GM19240 (cell line): ENCODE data around the gene TAB2.

Experiments used
- DNase-seq: peaks from one replicate; pipeline ENCODE4 v3.0.0; 2011; ENCODE audit warnings: low spot score; ENCODE audit not compliant: insufficient read length

The TAB2 gene

GRCh38 chr6:149368065-149368464, 50.6 kb downstream of the TAB2 start:
- DNase-seq: no peak

GRCh38 chr6:149371154-149371553, 53.6 kb downstream of the TAB2 start:
- DNase-seq: no peak

GRCh38 chr6:149372062-149372461, 54.5 kb downstream of the TAB2 start:
- no peak for DNase-seq

GRCh38 chr6:149373511-149373910, 56.0 kb downstream of the TAB2 start:
- DNase-seq: no peak

GRCh38 chr6:149379977-149380376, 62.5 kb downstream of the TAB2 start:
- DNase-seq: no peak

- no peak for DNase-seq
Observed at GRCh38 chr6:149380523-149380922, 63.0 kb downstream of the TAB2 start.

- DNase-seq: no peak
Observed at GRCh38 chr6:149383371-149383770, 65.9 kb downstream of the TAB2 start.

- DNase-seq: no peak
Observed at GRCh38 chr6:149384464-149384863, 67.0 kb downstream of the TAB2 start.

- DNase-seq: no peak
Observed at GRCh38 chr6:149385998-149386646, 68.6 kb downstream of the TAB2 start.

GRCh38 chr6:149387779-149388512, 70.4 kb downstream of the TAB2 start:
- no peak for DNase-seq

- DNase-seq: no peak
Observed at GRCh38 chr6:149389509-149390297, 72.2 kb downstream of the TAB2 start.

GRCh38 chr6:149392093-149392492, 74.6 kb downstream of the TAB2 start:
- no peak for DNase-seq

- no peak for DNase-seq
Observed at GRCh38 chr6:149392535-149392934, 75.0 kb downstream of the TAB2 start.

GRCh38 chr6:149393002-149393679, 75.6 kb downstream of the TAB2 start:
- no peak for DNase-seq

- DNase-seq: no peak
Observed at GRCh38 chr6:149395185-149395584, 77.7 kb downstream of the TAB2 start.

GRCh38 chr6:149397384-149397783, 79.9 kb downstream of the TAB2 start:
- no peak for DNase-seq

- DNase-seq: no peak
Observed at GRCh38 chr6:149400050-149400449, 82.5 kb downstream of the TAB2 start, which contains the start of gene SUMO4. SUMO4 (plus strand) TSS chr6:149400262; CDS start chr6:149400392, 130 bp downstream.

- no peak for DNase-seq
Observed at GRCh38 chr6:149403534-149403933, 86.0 kb downstream of the TAB2 start.

GRCh38 chr6:149405823-149406765, 88.6 kb downstream of the TAB2 start:
- no peak for DNase-seq

- no peak for DNase-seq
Observed at GRCh38 chr6:149409617-149410016, 92.1 kb downstream of the TAB2 start.
